Tibial artery (tissue), 4 donors: ENCODE results near the gene PRKAR1B.

ENCODE experiments used
- DNase-seq, 2 donors: peaks; one replicate each; pipeline ENCODE4 v3.0.0-alpha.2; 2019
- H3K27ac ChIP-seq, 2 donors: fragments of 200-600 bp; sonication (generic) in 1 of 2; 1 replicate in 1 of 2; 2 replicates in 1 of 2; pipeline ENCODE4 v1.5.1; 2018 to 2019; ENCODE audit warnings: mild to moderate bottlenecking in 1 of 2
- H3K27me3 ChIP-seq, 2 donors: fragments of 200-600 bp; sonication (generic) in 1 of 2; one replicate each; pipeline versions ENCODE4 v1.5.1 to v1.6.0; 2016 to 2019
- H3K36me3 ChIP-seq, 3 donors: fragments of 200-600 bp; sonication (generic) in 2 of 3; one replicate each; pipeline ENCODE4 v1.5.1; 2016 to 2019; ENCODE audit warnings: mild to moderate bottlenecking in 2 of 3
- H3K4me1 ChIP-seq, 4 donors: fragments of 200-600 bp; sonication (generic) in 2 of 4; 1 replicate in 3 of 4; 2 replicates in 1 of 4; pipeline ENCODE4 v1.5.1; 2016 to 2019
- H3K4me3 ChIP-seq, 2 donors: fragments of 200-600 bp; sonication (generic) in 1 of 2; 1 replicate in 1 of 2; 2 replicates in 1 of 2; pipeline ENCODE4 v1.5.1; 2018 to 2019; ENCODE audit warnings: mild to moderate bottlenecking in 2 of 2
- H3K9me3 ChIP-seq, 3 donors: fragments of 200-600 bp; sonication (generic) in 1 of 3; one replicate each; pipeline ENCODE4 v1.5.1; 2016 to 2019
- CTCF ChIP-seq, 2 experiments: fragments of 200-600 bp in 1 of 2; fragments of 450-650 bp in 1 of 2; IDR thresholded peaks; one replicate each; pipeline ENCODE4 v1.5.1; 2017 to 2019; ENCODE audit warnings: antibody characterized with exemption in 2 of 2, mild to moderate bottlenecking in 1 of 2, moderate library complexity in 1 of 2
- intact Hi-C: fragments of 100-400 bp; cut with DNase I; formaldehyde crosslinking; loops from one replicate; pipeline ENCODE4 v1.15.0; 2023; ENCODE audit warnings: low total_unique reads

The PRKAR1B gene

GRCh38 chr7:512541-513311 is 214.4 kb downstream of the PRKAR1B start:
- no peaks in the 10 kb centered on the region for H3K9me3 ChIP-seq
- peak overlapping the region; percentile 96 to 99 for H3K27ac ChIP-seq
- H3K36me3 ChIP-seq, result peaks cover 30 to 50% (median 46%) of the 10 kb centered on the region in 3 donors
- DNase-seq, result peak in 1 of 2 donors; percentile 89
- TF ChIP-seq CTCF (IDR thresholded peaks at IDR 0.05), result no peak
- H3K4me3 ChIP-seq, result peak overlapping the region; percentile 42 to 96
- H3K4me1 ChIP-seq, result peaks cover 0 to 84% (median 58%) of the 10 kb centered on the region in 4 donors
- intact Hi-C loops, result loop anchor here (10.0 kb wide), 2 partner anchors 178 to 262 kb away; no protein-coding TSS in a partner anchor
- no peaks in the 10 kb centered on the region for H3K27me3 ChIP-seq

- intact Hi-C loops, result loop anchor here (10.0 kb wide), 2 partner anchors 177 to 263 kb away; no protein-coding TSS in a partner anchor
- Histone ChIP-seq H3K36me3 (peaks cover 33 to 56% (median 52%) of the 10 kb centered on the region in 3 donors), H3K4me3 (peak overlapping the region in 1 of 2 donors; percentile 96), H3K27ac (peak overlapping the region; percentile 96 to 99), H3K9me3 (no peaks in the 10 kb centered on the region), H3K27me3 (no peaks in the 10 kb centered on the region), H3K4me1 (peaks cover 0 to 90% (median 60%) of the 10 kb centered on the region in 4 donors)
- DNase-seq, result peak in 1 of 2 donors; percentile 57
- TF ChIP-seq CTCF (IDR thresholded peaks at IDR 0.05), result no peak
Measured at GRCh38 chr7:512146-512510, 215.0 kb downstream of the PRKAR1B start.

DNA sequence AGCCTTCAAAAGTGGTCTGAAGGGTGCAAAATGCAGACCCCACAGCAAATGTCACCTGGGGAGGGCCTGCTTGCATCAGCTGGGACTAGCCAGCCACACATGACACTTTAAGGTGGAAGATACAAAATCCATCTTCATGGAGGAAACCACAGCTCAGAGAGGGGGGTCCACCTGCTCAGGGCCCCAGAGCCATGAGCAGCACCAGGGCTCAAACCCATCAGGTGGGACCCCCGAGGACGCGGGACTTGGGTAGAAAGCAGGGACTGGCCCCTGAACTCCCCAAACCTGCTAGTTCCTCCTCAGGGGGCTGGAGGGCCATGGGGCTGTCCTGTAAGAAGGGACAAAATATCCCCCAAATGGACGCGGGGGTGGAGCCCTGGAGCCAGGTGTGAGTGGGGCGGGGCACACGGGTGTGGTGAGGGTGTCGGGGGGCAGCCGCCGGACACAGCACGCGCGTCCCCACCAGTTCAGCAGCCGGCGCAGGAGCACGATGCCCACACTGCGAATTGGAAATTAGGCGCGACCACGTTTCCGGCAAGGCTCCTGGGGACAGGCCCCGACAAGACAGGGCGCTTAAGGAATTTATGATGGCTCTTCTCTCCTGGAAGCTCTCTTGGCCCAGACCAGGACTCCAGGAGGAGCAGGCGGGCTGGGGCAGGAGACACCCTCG is 215.5 kb downstream of the PRKAR1B start:
- peak in 1 of 2 donors; percentile 54 for DNase-seq
- intact Hi-C loops, result loop anchor here (10.0 kb wide), 2 partner anchors 177 to 263 kb away; no protein-coding TSS in a partner anchor
- Histone ChIP-seq H3K4me3 (no peak overlapping the region), H3K27ac (peak overlapping the region; percentile 96 to 99), H3K36me3 (peaks cover 38 to 61% (median 57%) of the 10 kb centered on the region in 3 donors), H3K4me1 (peaks cover 0 to 93% (median 61%) of the 10 kb centered on the region in 4 donors), H3K27me3 (no peaks in the 10 kb centered on the region), H3K9me3 (no peaks in the 10 kb centered on the region)
- TF ChIP-seq CTCF (IDR thresholded peaks at IDR 0.05), result no peak

DNA sequence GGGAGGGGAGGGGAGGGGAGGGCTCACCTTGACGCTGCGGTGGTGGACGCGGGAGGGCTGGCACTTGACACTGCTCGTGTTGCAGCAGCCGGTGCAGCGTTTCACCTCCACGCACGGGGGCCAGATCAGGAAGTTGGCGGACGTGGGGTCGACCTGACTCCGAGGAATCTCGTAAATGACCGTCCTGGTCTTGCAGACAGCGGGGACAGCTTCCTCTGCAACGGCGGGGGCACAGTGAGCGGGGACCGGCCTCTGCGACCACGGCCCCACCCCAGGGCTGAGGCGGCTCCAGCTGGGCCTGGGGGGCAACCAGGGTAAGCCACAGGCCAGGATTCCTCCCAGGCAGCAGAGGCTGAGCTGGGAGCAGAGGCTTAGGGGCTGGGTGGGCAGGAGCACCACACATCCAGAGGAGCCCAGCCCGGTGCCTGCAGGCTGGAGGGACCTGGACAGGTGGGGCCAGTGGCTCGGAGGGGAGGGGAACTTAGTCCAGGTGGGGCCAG is 216.2 kb downstream of the PRKAR1B start:
- peak in 1 of 2 donors; percentile 65 for DNase-seq

More for the DNA sequence above, 216.2 kb downstream of the PRKAR1B start:
- no peaks in the 10 kb centered on the region for H3K27me3 ChIP-seq
- H3K4me1 ChIP-seq, result peaks cover 0 to 92% (median 55%) of the 10 kb centered on the region in 4 donors
- TF ChIP-seq CTCF (IDR thresholded peaks at IDR 0.05), result no peak
- peak overlapping the region; percentile 24 to 99 for H3K27ac ChIP-seq
- H3K36me3 ChIP-seq, result peaks cover 43 to 68% (median 65%) of the 10 kb centered on the region in 3 donors
- no peaks in the 10 kb centered on the region for H3K9me3 ChIP-seq
- intact Hi-C loops, result loop anchor here (10.0 kb wide), 2 partner anchors 176 to 264 kb away; no protein-coding TSS in a partner anchor
- H3K4me3 ChIP-seq, result no peak overlapping the region
